ENCODE data around the gene PDE6A.

DNA sequence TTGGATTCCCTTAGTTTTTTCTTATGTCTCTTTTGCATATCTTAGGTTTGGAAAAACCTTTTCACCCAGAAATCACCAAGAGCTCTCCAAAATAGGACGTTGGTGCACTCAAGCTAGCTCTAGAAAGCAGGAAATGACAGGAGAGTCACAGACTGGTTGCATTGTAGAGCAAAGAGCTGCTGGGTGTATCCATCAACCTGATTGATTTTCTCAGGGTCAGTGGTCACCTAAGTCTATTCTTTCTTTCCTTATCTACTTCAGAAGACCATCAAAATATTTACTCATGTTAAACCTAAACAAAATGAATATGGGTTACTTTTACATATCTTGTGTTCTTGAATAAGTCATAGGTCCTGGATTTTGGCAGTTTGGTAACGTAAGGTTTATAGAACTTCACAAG is 30.8 kb upstream of the PDE6A start:
- TF ChIP-seq POLR2A (IDR thresholded peaks at IDR 0.05): no peak
- TF ChIP-seq, protein P1, sequence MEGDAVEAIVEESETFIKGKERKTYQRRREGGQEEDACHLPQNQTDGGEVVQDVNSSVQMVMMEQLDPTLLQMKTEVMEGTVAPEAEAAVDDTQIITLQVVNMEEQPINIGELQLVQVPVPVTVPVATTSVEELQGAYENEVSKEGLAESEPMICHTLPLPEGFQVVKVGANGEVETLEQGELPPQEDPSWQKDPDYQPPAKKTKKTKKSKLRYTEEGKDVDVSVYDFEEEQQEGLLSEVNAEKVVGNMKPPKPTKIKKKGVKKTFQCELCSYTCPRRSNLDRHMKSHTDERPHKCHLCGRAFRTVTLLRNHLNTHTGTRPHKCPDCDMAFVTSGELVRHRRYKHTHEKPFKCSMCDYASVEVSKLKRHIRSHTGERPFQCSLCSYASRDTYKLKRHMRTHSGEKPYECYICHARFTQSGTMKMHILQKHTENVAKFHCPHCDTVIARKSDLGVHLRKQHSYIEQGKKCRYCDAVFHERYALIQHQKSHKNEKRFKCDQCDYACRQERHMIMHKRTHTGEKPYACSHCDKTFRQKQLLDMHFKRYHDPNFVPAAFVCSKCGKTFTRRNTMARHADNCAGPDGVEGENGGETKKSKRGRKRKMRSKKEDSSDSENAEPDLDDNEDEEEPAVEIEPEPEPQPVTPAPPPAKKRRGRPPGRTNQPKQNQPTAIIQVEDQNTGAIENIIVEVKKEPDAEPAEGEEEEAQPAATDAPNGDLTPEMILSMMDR (IDR thresholded peaks at IDR 0.05): no peak
